ENCODE data around the gene MAN2B2. TPM values are rescaled to one million over a fixed set of nuclear protein-coding genes. Genes with fewer than 3 reads are reported as not detected.

MAN2B2 gene
- total RNA-seq, 1 experiment from 2014 or later, result 5.9 TPM

- Mint-ChIP-seq H3K27me3 (ENCODE audit: low read depth) (peaks cover 37% of the 10 kb centered on the region), H3K36me3 (ENCODE audit: insufficient read depth in 1 of 3, low read depth in 3 of 3) (no peaks in the 10 kb centered on the region; a peak in 2 of 7 replicates), H3K4me1 (no peaks in the 10 kb centered on the region), H3K27ac (no peak overlapping the region), H3K4me3 (no peak overlapping the region), H3K9me3 (peaks cover 0 to 4% of the 10 kb centered on the region in 2 experiments; a peak in 2 of 5 replicates)
- no peak overlapping the region for H3T11ph ChIP-seq (ENCODE audit: low read length)
- no CpG with 5 or more reads among the region's 22 CpGs for WGBS (ENCODE audit: extremely low coverage, insufficient read length, low lambda C conversion rate)
- H4K5ac ChIP-seq (ENCODE audit: insufficient read length, low read depth, low read length), result no peak overlapping the region
- no peaks in the 10 kb centered on the region for H3K23me2 ChIP-seq (ENCODE audit: insufficient read length, low read depth, low read length, poor library complexity, severe bottlenecking)
- H3K4me2 ChIP-seq (ENCODE audit: insufficient read depth, insufficient read length, low read length), result no peak overlapping the region
- no peak overlapping the region for H2BK5ac ChIP-seq (ENCODE audit: insufficient read length, low read length)
- H3K14ac ChIP-seq (ENCODE audit: insufficient read depth, low read length), result no peak overlapping the region
- no peak overlapping the region for H3K27ac ChIP-seq (ENCODE audit: insufficient read length, low read depth, low read length)
- H4K91ac ChIP-seq (ENCODE audit: insufficient read length, low read depth, low read length), result no peak overlapping the region
- no peak overlapping the region for H2BK15ac ChIP-seq (ENCODE audit: low read depth, low read length)
- H3K79me1 ChIP-seq (ENCODE audit: insufficient read depth, low read depth, low read length, poor library complexity, severe bottlenecking), result no peaks in the 10 kb centered on the region
- H4K8ac ChIP-seq (replicated peaks; ENCODE audit: insufficient read length, low read depth, low read length), result no peak overlapping the region
- H4K20me1 ChIP-seq (ENCODE audit: control insufficient read depth, insufficient read depth, insufficient read length), result no peaks in the 10 kb centered on the region
- TF ChIP-seq, protein P1, sequence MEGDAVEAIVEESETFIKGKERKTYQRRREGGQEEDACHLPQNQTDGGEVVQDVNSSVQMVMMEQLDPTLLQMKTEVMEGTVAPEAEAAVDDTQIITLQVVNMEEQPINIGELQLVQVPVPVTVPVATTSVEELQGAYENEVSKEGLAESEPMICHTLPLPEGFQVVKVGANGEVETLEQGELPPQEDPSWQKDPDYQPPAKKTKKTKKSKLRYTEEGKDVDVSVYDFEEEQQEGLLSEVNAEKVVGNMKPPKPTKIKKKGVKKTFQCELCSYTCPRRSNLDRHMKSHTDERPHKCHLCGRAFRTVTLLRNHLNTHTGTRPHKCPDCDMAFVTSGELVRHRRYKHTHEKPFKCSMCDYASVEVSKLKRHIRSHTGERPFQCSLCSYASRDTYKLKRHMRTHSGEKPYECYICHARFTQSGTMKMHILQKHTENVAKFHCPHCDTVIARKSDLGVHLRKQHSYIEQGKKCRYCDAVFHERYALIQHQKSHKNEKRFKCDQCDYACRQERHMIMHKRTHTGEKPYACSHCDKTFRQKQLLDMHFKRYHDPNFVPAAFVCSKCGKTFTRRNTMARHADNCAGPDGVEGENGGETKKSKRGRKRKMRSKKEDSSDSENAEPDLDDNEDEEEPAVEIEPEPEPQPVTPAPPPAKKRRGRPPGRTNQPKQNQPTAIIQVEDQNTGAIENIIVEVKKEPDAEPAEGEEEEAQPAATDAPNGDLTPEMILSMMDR (conservative IDR thresholded peaks at IDR 0.05), result no peak
- H2AK5ac ChIP-seq (ENCODE audit: insufficient read length, low read length), result no peak overlapping the region
- H3K9ac ChIP-seq (ENCODE audit: extremely low read depth, insufficient read length, low read length), result no peak overlapping the region
- no peaks in the 10 kb centered on the region for H3K27me3 ChIP-seq (ENCODE audit: insufficient read depth, low read length)
- no peak overlapping the region for H3K56ac ChIP-seq (ENCODE audit: insufficient read length, low read depth, low read length)
- no peak overlapping the region for H3K4ac ChIP-seq (ENCODE audit: low read depth, low read length)
- no peaks in the 10 kb centered on the region for H3K9me3 ChIP-seq (ENCODE audit: control insufficient read depth, low read depth, low read length)
- H2AFZ ChIP-seq (ENCODE audit: low read length), result no peak overlapping the region
- H3K23ac ChIP-seq (ENCODE audit: insufficient read length, low read depth, low read length), result no peak overlapping the region
- H2BK120ac ChIP-seq (ENCODE audit: low read depth, low read length, poor library complexity, severe bottlenecking), result no peak overlapping the region
- DNase-seq, result no peak
- H2BK20ac ChIP-seq (ENCODE audit: low read depth, low read length, poor library complexity, severe bottlenecking), result no peak overlapping the region
- no peaks in the 10 kb centered on the region for H3K4me1 ChIP-seq (ENCODE audit: insufficient read depth, low read length)
- H3K79me2 ChIP-seq (ENCODE audit: insufficient read depth, low read length), result no peaks in the 10 kb centered on the region
- H2BK12ac ChIP-seq (ENCODE audit: insufficient read length, low read depth, low read length), result no peak overlapping the region
- H3K18ac ChIP-seq (ENCODE audit: insufficient read length, low read depth, low read length), result no peak overlapping the region
Observed at GRCh38 chr4:6538575-6538974, 36.4 kb upstream of the MAN2B2 start.

Data from H9 (cell line).